C4-2B (cell line): Measurements from ENCODE around the gene TNS1.

Source experiments
- H3K27ac ChIP-seq: fragments of 450-650 bp; 2 replicates; pipeline ENCODE4 v1.5.1; 2017
- ZFX ChIP-seq: fragments of 450-650 bp; IDR thresholded peaks from 2 replicates; pipeline ENCODE4 v1.6.1; 2017
- TF ChIP-seq, protein P1 (sequence below): fragments of 450-650 bp; conservative IDR thresholded peaks from 2 replicates; pipeline ENCODE4 v1.5.1; 2017; ENCODE audit warnings: mild to moderate bottlenecking

Gene TNS1

DNA sequence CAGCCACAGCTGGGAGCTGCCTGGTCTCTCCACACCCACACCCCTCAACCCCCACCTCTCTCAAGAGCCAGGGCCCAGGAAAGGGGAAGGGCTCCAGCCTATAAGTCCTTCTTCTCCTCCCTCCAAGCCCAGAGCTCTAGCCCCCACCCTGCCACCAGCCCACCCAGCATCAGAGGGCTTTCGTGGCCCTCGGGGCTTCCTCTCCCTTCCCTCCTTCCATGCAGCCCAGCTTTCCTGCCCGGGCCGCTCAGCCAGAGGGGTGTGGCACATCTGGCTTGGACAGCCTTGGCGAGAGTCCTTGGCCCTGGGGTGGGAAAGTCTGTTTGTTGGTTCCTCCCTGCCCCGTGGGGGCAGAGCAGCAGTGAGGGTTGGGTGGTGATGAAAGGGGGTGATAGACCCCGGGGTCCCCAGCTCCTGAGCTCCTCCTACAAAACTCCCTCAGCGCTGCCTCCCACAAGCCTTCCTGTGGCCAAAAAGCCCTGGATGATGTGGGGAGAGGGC, 7.0 kb downstream of the TNS1 start:
- TF ChIP-seq, protein P1, sequence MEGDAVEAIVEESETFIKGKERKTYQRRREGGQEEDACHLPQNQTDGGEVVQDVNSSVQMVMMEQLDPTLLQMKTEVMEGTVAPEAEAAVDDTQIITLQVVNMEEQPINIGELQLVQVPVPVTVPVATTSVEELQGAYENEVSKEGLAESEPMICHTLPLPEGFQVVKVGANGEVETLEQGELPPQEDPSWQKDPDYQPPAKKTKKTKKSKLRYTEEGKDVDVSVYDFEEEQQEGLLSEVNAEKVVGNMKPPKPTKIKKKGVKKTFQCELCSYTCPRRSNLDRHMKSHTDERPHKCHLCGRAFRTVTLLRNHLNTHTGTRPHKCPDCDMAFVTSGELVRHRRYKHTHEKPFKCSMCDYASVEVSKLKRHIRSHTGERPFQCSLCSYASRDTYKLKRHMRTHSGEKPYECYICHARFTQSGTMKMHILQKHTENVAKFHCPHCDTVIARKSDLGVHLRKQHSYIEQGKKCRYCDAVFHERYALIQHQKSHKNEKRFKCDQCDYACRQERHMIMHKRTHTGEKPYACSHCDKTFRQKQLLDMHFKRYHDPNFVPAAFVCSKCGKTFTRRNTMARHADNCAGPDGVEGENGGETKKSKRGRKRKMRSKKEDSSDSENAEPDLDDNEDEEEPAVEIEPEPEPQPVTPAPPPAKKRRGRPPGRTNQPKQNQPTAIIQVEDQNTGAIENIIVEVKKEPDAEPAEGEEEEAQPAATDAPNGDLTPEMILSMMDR: no peak
- TF ChIP-seq ZFX: no peak
- no peak overlapping the region for H3K27ac ChIP-seq

DNA sequence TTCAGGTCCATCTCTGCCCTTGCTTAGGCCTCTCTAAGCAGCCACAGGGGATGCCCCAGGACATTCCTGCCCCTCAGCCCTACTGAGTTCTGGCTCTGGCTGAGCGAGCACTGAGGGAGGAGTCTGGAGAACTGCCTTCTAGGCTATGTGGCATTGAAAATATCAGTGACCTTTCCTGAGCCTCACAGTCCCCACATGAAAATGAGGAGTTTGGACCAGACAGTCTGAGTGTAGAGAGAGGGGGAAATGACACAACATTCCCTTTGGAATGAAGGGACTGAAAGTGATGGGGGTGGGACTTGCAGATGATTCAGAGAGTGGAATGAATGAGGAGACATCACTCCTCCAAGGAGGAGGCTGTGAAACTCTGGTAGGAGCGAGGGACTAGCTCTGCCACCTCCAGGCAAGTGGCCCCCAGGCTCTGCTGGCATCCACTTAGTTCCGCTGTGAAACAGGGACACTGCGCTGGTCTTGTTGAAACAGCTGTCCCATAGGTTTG, 8.0 kb downstream of the TNS1 start:
- H3K27ac ChIP-seq: no peak overlapping the region
- no peak for TF ChIP-seq ZFX
- TF ChIP-seq, protein P1: no peak

DNA sequence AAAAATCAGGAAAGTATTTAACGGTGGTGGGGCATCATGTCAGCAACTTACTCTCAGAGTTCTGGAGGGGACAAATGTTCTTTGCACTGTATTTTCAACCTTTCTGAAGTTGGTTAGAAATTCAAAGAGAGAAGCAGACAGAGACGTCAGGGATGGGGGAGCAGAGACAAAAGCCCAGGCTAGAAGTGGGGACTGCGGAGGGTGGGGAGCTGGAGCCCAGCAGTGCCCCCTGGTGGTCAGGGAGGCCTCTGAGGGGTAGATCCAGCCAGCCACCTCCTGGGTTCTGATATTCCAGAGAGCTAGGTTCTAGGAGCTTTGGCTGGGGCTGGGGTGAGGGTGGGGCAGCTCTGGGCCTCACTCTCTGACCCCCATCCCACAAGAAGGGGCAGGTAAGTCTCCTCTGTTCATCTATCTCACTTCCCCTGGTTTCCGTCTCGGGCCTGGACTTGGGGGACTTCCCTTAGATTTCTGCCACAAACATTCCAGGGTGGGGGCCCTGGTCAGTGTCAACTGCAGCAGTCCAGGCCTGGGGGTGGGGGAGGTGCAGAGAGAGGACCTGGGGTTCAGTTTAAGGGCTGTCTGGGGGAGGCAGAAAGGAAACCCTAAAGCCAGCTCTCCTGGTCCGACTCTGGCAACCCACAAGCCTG, 8.9 kb downstream of the TNS1 start:
- H3K27ac ChIP-seq: no peak overlapping the region
- TF ChIP-seq ZFX: no peak
- TF ChIP-seq, protein P1: peak; percentile 88

DNA sequence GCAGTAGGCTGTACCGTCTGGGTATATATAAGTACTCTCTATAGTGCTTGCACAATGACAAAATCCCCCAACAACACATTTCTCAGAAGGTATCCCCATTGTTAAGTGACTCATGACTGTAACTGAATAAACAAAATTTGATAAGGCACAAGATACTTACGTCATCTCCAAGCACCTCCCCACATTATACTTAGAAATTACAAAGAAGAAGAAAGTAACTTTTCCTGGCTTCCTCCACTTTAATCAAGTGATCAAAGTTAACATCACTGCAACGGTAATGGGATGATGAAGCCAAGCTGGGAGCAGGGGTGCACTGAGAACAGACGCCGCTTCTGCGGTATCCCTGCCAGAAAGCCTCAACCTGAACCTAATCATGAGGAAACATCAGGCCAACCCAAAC, 9.7 kb downstream of the TNS1 start:
- H3K27ac ChIP-seq: no peak overlapping the region
- TF ChIP-seq ZFX: no peak
- TF ChIP-seq, protein P1: no peak

DNA sequence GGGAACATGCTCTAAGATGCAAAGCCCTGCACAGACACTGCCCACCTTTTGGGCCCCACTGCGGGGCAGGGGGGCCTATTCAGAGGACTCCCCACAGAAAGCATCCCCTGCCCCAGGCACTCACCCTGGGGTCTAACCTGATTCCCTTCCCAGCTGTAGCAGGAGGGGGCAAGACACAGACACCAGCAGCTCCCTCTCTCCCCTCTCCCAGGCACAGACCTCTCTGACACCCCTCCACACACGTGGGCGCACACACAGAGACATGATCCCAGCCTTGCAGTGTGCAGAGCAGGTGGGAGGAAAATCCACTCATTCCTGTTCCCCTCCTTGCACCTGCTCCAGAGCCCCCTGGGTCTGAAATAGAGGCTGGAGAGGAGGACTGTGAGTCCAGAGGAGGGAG, 10.7 kb downstream of the TNS1 start:
- no peak for TF ChIP-seq ZFX
- TF ChIP-seq, protein P1: no peak
- no peak overlapping the region for H3K27ac ChIP-seq

DNA sequence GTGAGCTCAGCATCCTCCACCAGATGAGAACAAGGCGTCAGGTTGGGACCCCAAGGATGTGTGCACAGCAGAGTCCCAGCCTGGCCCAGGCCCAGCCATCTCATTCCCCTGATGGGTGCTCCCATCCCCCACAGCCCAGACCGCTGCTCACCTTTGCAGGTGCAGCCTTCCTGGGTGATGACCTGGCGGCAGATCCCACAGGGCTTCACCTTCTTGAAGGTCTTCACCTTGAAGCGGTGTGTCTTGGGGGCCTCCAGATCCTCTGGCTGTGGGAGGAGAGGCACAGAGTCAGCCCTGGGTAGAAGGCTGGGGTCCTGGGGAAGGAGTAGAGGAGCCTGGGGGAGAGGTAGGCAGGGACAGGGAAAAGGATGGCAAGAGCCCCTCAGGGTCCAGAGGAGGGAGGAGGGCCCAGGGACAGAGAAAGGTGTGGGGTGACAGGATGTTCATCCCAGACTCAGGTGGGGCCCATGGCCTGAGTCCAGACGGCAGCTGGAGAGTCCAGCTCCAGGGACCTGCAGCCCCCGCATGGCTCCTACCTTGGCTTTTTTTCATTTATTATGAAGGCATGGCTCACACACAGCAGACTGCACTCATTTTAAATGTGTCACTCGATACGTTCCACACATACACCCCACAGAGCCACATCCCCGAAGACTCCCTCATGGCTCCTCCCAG, 11.9 kb downstream of the TNS1 start:
- no peak for TF ChIP-seq ZFX
- TF ChIP-seq, protein P1: no peak
- no peak overlapping the region for H3K27ac ChIP-seq

DNA sequence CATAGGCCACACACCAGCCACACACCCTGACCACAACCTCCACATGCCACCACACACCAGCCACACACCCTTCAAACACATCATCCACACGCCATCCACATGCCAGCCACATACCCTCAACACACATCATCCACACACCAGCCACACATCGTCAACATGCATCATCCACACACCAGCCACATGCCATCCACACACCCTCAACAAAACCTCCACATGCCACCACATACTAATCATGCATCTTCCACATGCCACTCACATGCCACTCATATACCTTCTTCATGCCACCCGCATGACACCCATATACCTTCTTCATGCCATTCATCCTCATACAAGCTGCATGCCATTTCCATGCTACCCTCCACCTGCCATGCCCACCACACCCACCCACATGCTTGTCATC, 12.4 kb downstream of the TNS1 start:
- H3K27ac ChIP-seq: no peak overlapping the region

More for the DNA sequence above, 12.4 kb downstream of the TNS1 start:
- TF ChIP-seq ZFX: no peak
- TF ChIP-seq, protein P1: no peak
